ENCODE measurements around the gene USF3. TPM values are rescaled to one million over a fixed set of nuclear protein-coding genes. Genes with fewer than 3 reads are reported as not detected.

USF3 gene
- total RNA-seq, 2 experiments from 2014 or later: 31.4 to 32.6 TPM

- Histone ChIP-seq H3K9me3 (ENCODE audit: control insufficient read depth in 1 of 2, insufficient read depth in 1 of 2, low read length in 2 of 2) (no peaks in the 10 kb centered on the region), H3K4me3 (ENCODE audit: low read length) (peak overlapping the region; percentile 78), H3K36me3 (ENCODE audit: insufficient read depth, low read length) (peaks cover 6% of the 10 kb centered on the region), H3K27me3 (ENCODE audit: control insufficient read depth in 1 of 2, insufficient read depth in 2 of 2, low read length in 2 of 2) (no peaks in the 10 kb centered on the region), H3K27ac (ENCODE audit: low read depth in 1 of 2, low read length in 2 of 2) (peak overlapping the region; percentile 77 to 87), H3K4me1 (ENCODE audit: insufficient read depth, low read length) (peaks cover 23% of the 10 kb centered on the region)
- DNase-seq (peak in 2 of 14 experiments; percentile 5 to 37), ATAC-seq (ENCODE audit: poor library complexity) (no peak)
- H3K36me3 Mint-ChIP-seq (ENCODE audit: low read depth): peaks cover 11% of the 10 kb centered on the region
- ChIA-PET POLR2A (interaction anchor here (0.7 to 7.6 kb wide), 5 partner anchors 15 to 517 kb away, joined by 3 to 116 read pairs (median 9); partner anchors contain the start of genes ATP6V1A and NAA50), CTCF (interaction anchor here (1.8 to 2.4 kb wide), 3 partner anchors 39 to 48 kb away, joined by 3 to 12 read pairs (median 8); partner anchors contain the start of gene NAA50)
- no peaks in the 10 kb centered on the region for H3K9me3 Mint-ChIP-seq
- no peak overlapping the region for H3K4me3 Mint-ChIP-seq
- peaks cover 23% of the 10 kb centered on the region for H3K4me1 Mint-ChIP-seq (ENCODE audit: low read depth)
- TF ChIP-seq, protein P1, sequence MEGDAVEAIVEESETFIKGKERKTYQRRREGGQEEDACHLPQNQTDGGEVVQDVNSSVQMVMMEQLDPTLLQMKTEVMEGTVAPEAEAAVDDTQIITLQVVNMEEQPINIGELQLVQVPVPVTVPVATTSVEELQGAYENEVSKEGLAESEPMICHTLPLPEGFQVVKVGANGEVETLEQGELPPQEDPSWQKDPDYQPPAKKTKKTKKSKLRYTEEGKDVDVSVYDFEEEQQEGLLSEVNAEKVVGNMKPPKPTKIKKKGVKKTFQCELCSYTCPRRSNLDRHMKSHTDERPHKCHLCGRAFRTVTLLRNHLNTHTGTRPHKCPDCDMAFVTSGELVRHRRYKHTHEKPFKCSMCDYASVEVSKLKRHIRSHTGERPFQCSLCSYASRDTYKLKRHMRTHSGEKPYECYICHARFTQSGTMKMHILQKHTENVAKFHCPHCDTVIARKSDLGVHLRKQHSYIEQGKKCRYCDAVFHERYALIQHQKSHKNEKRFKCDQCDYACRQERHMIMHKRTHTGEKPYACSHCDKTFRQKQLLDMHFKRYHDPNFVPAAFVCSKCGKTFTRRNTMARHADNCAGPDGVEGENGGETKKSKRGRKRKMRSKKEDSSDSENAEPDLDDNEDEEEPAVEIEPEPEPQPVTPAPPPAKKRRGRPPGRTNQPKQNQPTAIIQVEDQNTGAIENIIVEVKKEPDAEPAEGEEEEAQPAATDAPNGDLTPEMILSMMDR (IDR thresholded peaks at IDR 0.05): no peak
- no peaks in the 10 kb centered on the region for H3K27me3 Mint-ChIP-seq
- no peak overlapping the region for H3K27ac Mint-ChIP-seq
- intact Hi-C loops (cut with DNase I, micrococcal nuclease): loop anchor here (2.0 to 5.0 kb wide), 6 partner anchors 49 to 1455 kb away; partner anchors contain the start of genes ATP6V1A (in 1 of the 2), CCDC191 (in 1 of the 2), NAA50 (in 1 of the 2) and QTRT2 (in 1 of the 2)
Observed at GRCh38 chr3:113697500-113698090, 1.2 kb upstream of the USF3 start.

- Mint-ChIP-seq H3K4me1 (ENCODE audit: low read depth) (peaks cover 23% of the 10 kb centered on the region), H3K27me3 (no peaks in the 10 kb centered on the region), H3K27ac (no peak overlapping the region), H3K9me3 (no peaks in the 10 kb centered on the region), H3K36me3 (ENCODE audit: low read depth) (peaks cover 11% of the 10 kb centered on the region), H3K4me3 (no peak overlapping the region)
- DNase-seq (peak; percentile 96 to 100 (median 98)), ATAC-seq (ENCODE audit: poor library complexity) (peak; percentile 87)
- Histone ChIP-seq H3K36me3 (ENCODE audit: insufficient read depth, low read length) (peaks cover 6% of the 10 kb centered on the region), H3K9me3 (ENCODE audit: control insufficient read depth in 1 of 2, insufficient read depth in 1 of 2, low read length in 2 of 2) (no peaks in the 10 kb centered on the region), H3K4me1 (ENCODE audit: insufficient read depth, low read length) (peaks cover 23% of the 10 kb centered on the region), H3K27ac (ENCODE audit: low read depth in 1 of 2, low read length in 2 of 2) (peak overlapping the region; percentile 87), H3K4me3 (ENCODE audit: low read length) (peak overlapping the region; percentile 78), H3K27me3 (ENCODE audit: control insufficient read depth in 1 of 2, insufficient read depth in 2 of 2, low read length in 2 of 2) (no peaks in the 10 kb centered on the region)
- ChIA-PET POLR2A (interaction anchor here (0.5 to 7.6 kb wide), 21 partner anchors 9 to 1135 kb away, joined by 3 to 116 read pairs (median 5); partner anchors contain the start of genes ATG3, ATP6V1A, NAA50 and SLC35A5), CTCF (interaction anchor here (0.6 to 2.4 kb wide), 6 partner anchors 37 to 50 kb away, joined by 3 to 12 read pairs (median 4); partner anchors contain the start of genes ATP6V1A and NAA50)
- intact Hi-C loops (cut with DNase I, micrococcal nuclease): loop anchor here (1.0 to 5.0 kb wide), 7 partner anchors 49 to 1455 kb away; partner anchors contain the start of genes NAA50 (in 2 of the 2), ATP6V1A (in 1 of the 2), CCDC191 (in 1 of the 2) and QTRT2 (in 1 of the 2)
- TF ChIP-seq, protein P1 (IDR thresholded peaks at IDR 0.05): no peak
Observed at GRCh38 chr3:113696658-113697499, 437 bp upstream of the USF3 start.

DNA sequence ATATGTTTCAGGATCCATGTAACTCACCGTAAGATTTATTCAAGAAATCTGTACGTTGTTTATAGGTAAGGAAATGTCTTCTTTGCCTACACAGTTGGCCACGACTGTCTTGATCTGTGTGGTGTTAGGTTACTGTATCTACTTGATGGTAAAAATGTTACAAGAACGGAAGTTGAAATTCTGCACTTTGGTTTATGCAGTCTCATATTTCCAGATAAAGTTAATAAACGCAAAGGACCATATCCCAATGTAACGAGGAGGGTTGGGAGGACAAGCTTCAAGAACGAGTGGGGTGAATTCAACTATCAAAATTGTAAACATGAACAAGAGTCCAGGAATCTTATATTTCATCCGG, 1.0 kb downstream of the USF3 start:
- Mint-ChIP-seq H3K27me3 (no peaks in the 10 kb centered on the region), H3K27ac (peak overlapping the region; percentile 97), H3K4me3 (peak overlapping the region; percentile 100), H3K4me1 (ENCODE audit: low read depth) (peaks cover 23% of the 10 kb centered on the region), H3K36me3 (ENCODE audit: low read depth) (peaks cover 11% of the 10 kb centered on the region), H3K9me3 (no peaks in the 10 kb centered on the region)
- H3K9me3 ChIP-seq (ENCODE audit: control insufficient read depth in 1 of 2, insufficient read depth in 1 of 2, low read length in 2 of 2): no peaks in the 10 kb centered on the region
- H3K4me1 ChIP-seq (ENCODE audit: insufficient read depth, low read length): peaks cover 23% of the 10 kb centered on the region
- no peaks in the 10 kb centered on the region for H3K27me3 ChIP-seq (ENCODE audit: control insufficient read depth in 1 of 2, insufficient read depth in 2 of 2, low read length in 2 of 2)
- ChIA-PET CTCF (interaction anchor here (1.4 to 2.6 kb wide), 2 partner anchors 41 to 49 kb away, joined by 5 to 12 read pairs; no protein-coding TSS in a partner anchor), POLR2A (interaction anchor here (0.6 to 7.6 kb wide), 16 partner anchors 8 to 1450 kb away, joined by 3 to 116 read pairs (median 5); partner anchors contain the start of genes ATG3, ATP6V1A, NAA50 and SLC35A5)
- DNase-seq (peak in 3 of 14 experiments; percentile 7 to 12 (median 10)), ATAC-seq (ENCODE audit: poor library complexity) (no peak)
- intact Hi-C loops (cut with DNase I, micrococcal nuclease): loop anchor here in 1 of 2 experiments (5.0 kb wide), 3 partner anchors 163 to 1457 kb away; partner anchors contain the start of genes CCDC191, QTRT2 and SIDT1
- peak overlapping the region; percentile 78 for H3K4me3 ChIP-seq (ENCODE audit: low read length)
- H3K27ac ChIP-seq (ENCODE audit: low read depth in 1 of 2, low read length in 2 of 2): peak overlapping the region; percentile 71 to 87
- TF ChIP-seq, protein P1 (IDR thresholded peaks at IDR 0.05): no peak
- H3K36me3 ChIP-seq (ENCODE audit: insufficient read depth, low read length): peaks cover 9% of the 10 kb centered on the region

All from CD4-positive, alpha-beta T cell (primary cell).